GM12864 (cell line): Measurements from ENCODE around the gene ZNF385D.

Source experiments
- DNase-seq: peaks from one replicate; pipeline ENCODE4 v3.0.0-alpha.2; 2011; ENCODE audit warnings: low read depth
- H3K4me3 ChIP-seq: 2 replicates; pipeline ENCODE4 v1.5.1; 2011; ENCODE audit warnings: mild to moderate bottlenecking, low read depth, low read length, control low read depth
- TF ChIP-seq, protein P1 (sequence below): IDR thresholded peaks from 2 replicates; pipeline ENCODE4 v1.5.1; 2011; ENCODE audit warnings: low read depth, mild to moderate bottlenecking, moderate library complexity, low read length, control low read depth, inconsistent platforms; ENCODE audit errors: missing control alignments

The ZNF385D gene, protein sequence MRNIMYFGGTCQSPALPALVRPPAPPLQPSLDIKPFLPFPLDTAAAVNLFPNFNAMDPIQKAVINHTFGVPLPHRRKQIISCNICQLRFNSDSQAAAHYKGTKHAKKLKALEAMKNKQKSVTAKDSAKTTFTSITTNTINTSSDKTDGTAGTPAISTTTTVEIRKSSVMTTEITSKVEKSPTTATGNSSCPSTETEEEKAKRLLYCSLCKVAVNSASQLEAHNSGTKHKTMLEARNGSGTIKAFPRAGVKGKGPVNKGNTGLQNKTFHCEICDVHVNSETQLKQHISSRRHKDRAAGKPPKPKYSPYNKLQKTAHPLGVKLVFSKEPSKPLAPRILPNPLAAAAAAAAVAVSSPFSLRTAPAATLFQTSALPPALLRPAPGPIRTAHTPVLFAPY

DNA sequence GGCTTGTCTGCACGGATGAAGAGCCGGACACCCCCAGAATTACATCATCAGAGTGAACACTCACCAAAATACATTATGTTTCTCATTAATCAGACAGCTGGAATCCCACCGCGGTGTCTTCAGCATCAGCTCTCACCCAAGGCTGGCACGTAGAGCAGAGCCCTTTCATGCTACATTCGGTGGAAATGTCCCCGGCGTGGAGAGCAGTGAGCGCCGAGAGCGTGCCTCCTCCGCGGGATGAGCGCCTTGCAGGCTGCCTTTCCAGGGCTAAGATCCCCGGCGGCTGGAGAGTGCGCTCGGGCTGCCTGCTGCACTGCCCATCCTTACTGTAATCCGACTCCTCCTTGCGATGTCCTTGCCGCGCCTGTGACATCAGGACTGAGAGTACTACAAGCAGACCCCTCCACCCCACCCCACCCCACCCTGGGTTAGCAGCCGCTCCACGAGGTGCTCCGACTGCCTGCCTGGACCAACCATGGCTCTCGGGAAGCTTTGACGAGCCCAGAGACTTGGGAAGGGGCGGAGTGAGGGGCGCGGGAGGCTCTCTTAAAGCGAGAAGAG lies at the start of gene ZNF385D:
TSS of gene ZNF385D (minus strand) at position 380 of the 561 bp plus-strand sequence. CDS start at position 86, 294 bp downstream.
- no peak for DNase-seq
- TF ChIP-seq, protein P1, sequence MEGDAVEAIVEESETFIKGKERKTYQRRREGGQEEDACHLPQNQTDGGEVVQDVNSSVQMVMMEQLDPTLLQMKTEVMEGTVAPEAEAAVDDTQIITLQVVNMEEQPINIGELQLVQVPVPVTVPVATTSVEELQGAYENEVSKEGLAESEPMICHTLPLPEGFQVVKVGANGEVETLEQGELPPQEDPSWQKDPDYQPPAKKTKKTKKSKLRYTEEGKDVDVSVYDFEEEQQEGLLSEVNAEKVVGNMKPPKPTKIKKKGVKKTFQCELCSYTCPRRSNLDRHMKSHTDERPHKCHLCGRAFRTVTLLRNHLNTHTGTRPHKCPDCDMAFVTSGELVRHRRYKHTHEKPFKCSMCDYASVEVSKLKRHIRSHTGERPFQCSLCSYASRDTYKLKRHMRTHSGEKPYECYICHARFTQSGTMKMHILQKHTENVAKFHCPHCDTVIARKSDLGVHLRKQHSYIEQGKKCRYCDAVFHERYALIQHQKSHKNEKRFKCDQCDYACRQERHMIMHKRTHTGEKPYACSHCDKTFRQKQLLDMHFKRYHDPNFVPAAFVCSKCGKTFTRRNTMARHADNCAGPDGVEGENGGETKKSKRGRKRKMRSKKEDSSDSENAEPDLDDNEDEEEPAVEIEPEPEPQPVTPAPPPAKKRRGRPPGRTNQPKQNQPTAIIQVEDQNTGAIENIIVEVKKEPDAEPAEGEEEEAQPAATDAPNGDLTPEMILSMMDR = no peak
- H3K4me3 ChIP-seq = no peak within 1 kb of the TSS

DNA sequence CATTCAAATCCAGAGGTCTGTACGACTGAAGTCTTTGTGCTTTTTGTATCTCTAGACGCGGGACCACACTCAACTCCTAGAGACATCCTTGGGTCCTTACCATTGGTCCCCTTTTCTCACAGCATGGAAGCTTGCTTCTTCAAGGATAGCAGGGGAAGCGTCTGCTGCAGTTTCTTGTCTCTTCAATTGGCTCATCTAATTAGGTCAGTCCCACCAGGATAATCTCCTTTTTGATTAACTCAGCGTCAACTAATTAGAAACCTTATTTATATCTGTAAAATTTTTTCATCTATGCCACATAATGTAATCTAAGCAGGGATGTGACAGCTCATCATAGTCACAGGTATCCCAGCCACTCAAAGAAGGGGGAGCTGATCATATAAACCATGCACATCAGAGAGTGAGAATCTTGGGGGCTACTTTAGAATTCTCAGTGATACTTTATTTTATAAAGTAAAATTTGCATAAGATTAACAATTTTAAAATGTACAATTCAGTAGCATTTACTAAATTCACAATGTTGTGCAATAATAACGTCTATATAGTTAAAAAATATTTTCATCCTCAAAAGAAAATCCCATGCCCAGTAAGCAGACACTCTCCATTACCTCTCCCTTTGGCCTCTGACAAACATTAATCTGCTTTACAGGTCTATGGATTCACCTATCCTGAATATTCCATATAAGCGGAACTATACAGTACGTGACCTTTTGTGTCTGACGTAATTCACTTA lies 47.5 kb upstream of the ZNF385D start:
- no peak for DNase-seq
- TF ChIP-seq, protein P1 = no peak
- no peak overlapping the region for H3K4me3 ChIP-seq

DNA sequence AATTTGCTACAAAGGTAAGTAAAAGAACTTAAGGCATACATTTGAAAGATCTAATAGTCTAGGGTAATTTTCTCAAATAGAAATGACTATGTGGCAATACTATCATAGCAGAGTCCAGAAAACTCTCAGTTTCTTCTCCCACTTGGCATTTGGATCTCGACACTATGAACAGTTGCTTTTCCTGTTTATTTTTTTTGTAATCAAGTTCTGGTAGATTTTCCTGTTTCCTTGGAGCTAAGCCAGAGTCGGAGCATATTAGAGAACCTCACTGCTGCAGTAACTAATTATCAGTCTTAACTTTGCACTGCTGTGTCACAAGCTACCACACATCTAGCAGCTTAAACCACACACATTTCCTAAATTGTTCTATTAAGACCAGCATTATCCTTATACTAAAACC lies 44.9 kb upstream of the ZNF385D start:
- no peak overlapping the region for H3K4me3 ChIP-seq
- DNase-seq = no peak
- TF ChIP-seq, protein P1 = no peak

DNA sequence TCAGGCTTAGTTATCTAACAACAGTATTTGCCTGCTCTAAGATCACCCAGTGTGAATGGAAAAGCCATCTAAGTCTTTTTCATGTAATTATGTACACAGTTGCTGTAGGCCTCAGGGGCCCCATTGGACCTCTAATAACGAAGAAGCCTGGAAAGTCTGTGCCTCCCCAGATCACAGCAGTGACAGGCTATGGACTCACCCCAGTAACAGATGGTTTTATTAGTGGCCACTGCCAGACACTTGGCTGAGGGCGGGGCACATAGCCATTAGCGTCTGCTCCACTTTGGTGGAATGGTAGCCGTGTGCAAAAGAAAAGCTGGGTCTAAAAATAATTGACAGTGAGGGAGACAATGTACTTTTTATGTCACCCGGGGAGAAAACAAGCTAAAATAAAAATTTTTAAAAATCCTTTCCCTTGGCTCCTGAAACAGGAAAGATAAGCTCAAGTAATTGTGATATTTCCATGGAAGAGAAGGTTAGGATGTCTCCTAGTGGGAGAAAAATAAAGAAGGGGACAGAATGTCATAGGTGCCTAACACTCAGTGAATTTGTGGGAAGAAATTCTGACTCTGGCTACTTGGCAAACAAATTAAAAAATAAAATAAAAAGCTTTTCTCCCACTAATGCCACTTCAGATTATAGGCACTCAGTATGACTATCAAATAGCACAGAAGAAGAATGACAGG lies 44.3 kb upstream of the ZNF385D start:
- DNase-seq = no peak
- no peak overlapping the region for H3K4me3 ChIP-seq
- TF ChIP-seq, protein P1 = no peak

DNA sequence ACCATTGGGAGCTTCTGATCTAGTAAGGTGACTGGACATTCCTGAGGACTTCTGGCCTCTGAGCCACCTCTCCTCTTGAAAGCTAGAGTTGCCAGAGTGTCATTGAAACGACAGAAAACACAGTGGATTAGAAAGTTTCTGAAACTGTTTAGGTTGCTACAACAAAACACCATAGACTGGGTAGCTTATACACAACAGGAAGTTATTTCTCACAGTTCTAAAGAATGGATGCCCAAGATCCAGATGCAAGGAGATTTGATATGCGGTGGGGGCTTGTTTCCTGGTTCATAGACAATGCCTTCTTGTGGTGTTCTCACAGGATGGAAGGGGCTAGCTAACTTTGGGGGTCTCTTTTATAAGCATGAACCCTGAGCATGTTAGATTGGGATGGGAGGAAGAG lies 43.3 kb upstream of the ZNF385D start:
- no peak overlapping the region for H3K4me3 ChIP-seq
- no peak for DNase-seq
- TF ChIP-seq, protein P1 = no peak

DNA sequence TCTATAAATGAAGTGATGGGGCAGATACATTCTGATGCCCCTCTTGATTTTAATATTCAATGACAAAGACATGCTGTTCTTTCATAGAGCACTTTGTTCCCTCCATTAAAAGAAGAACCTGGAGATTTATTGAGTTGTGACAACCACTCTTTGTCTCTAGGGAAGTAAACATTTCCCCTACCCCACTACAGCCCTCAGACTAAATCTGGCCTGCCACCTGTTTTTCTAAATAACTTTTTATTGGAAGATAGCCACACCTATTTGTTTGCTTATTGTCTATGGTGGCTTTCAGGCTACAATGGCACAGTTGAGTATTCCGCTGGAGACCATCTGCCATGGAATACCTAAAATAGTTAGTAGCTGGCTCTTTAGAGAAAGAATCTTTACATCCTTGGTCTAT lies 41.2 kb upstream of the ZNF385D start:
- H3K4me3 ChIP-seq = no peak overlapping the region
- DNase-seq = no peak
- TF ChIP-seq, protein P1 = no peak
